Naive thymus-derived CD4-positive, alpha-beta T cell (primary cell): Measurements from ENCODE around the gene PRPF40A. TPM values are rescaled to one million over a fixed set of nuclear protein-coding genes. Genes with fewer than 3 reads are reported as not detected.
A peak's percentile ranks its signal among the peaks of the same experiment; 100 is the strongest.

ENCODE experiments used
- ATAC-seq: fragments of 150-1000 bp; cut with Tn5 transposase; 2 replicates; pipeline ENCODE4 v1.10.0; 2021; ENCODE audit warnings: mild to moderate bottlenecking, moderate library complexity
- CTCF ChIA-PET: fragments of 350-600 bp; sonication (Branson Sonifier 250); formaldehyde crosslinking; loops from one replicate; lab custom pipeline; 2021; ENCODE audit warnings: antibody characterized with exemption; lab: Charles Lee
- POLR2A ChIA-PET: fragments of 350-600 bp; sonication (Branson Sonifier 250); formaldehyde crosslinking; loops from one replicate; lab custom pipeline; 2021; ENCODE audit warnings: antibody characterized with exemption, inconsistent platforms; lab: Charles Lee
- DNase-seq, 9 donors: peaks; one replicate each; pipeline versions ENCODE4 v3.0.0 to v3.0.0-alpha.2; 2020 to 2022; ENCODE audit warnings: mixed read lengths in 1 of 9
- H3K27ac ChIP-seq: one replicate; pipeline ENCODE4 v1.7.0; 2013; ENCODE audit warnings: mild to moderate bottlenecking, low read depth, low read length, moderate library complexity
- H3K27me3 ChIP-seq, 2 donors: one replicate each; pipeline ENCODE4 v1.7.0; 2013; ENCODE audit warnings: low read length in 2 of 2, mild to moderate bottlenecking in 2 of 2, moderate library complexity in 2 of 2; ENCODE audit not compliant: control insufficient read depth in 2 of 2, insufficient read depth in 2 of 2
- H3K36me3 ChIP-seq, 3 experiments: 1 replicate in 2 of 3; 2 replicates in 1 of 3; pipeline ENCODE4 v1.7.0; 2013; ENCODE audit warnings: low read length in 3 of 3, mild to moderate bottlenecking in 3 of 3, moderate library complexity in 1 of 3; ENCODE audit not compliant: insufficient read depth in 3 of 3, control insufficient read depth in 2 of 3
- H3K4me1 ChIP-seq, 2 donors: one replicate each; pipeline ENCODE4 v1.7.0; 2013; ENCODE audit warnings: low read length in 2 of 2, mild to moderate bottlenecking in 2 of 2, moderate library complexity in 1 of 2; ENCODE audit not compliant: control insufficient read depth in 2 of 2, insufficient read depth in 2 of 2
- H3K4me3 ChIP-seq: 2 replicates; pipeline ENCODE4 v1.7.0; 2013; ENCODE audit warnings: mild to moderate bottlenecking, low read length
- H3K9me3 ChIP-seq, 3 experiments: 1 replicate in 2 of 3; 2 replicates in 1 of 3; pipeline ENCODE4 v1.7.0; 2013; ENCODE audit warnings: low read length in 3 of 3; ENCODE audit not compliant: control insufficient read depth in 2 of 3
- H3K27ac Mint-ChIP-seq, 9 donors: one replicate each; pipeline ENCODE4 v1.8.0; 2020 to 2022; ENCODE audit warnings: mixed read lengths in 9 of 9, mild to moderate bottlenecking in 8 of 9, moderate library complexity in 5 of 9, inconsistent platforms in 2 of 9
- H3K27me3 Mint-ChIP-seq, 5 donors: one replicate each; pipeline ENCODE4 v1.8.0; 2021 to 2022; ENCODE audit warnings: mixed read lengths in 5 of 5, mild to moderate bottlenecking in 1 of 5
- H3K36me3 Mint-ChIP-seq, 5 donors: one replicate each; pipeline ENCODE4 v1.8.0; 2020 to 2022; ENCODE audit warnings: mixed read lengths in 5 of 5, mild to moderate bottlenecking in 3 of 5, inconsistent platforms in 1 of 5
- H3K4me1 Mint-ChIP-seq, 7 donors: one replicate each; pipeline ENCODE4 v1.8.0; 2020 to 2022; ENCODE audit warnings: mixed read lengths in 7 of 7, mild to moderate bottlenecking in 3 of 7, inconsistent platforms in 1 of 7
- H3K4me3 Mint-ChIP-seq, 10 donors: one replicate each; pipeline ENCODE4 v1.8.0; 2020 to 2022; ENCODE audit warnings: mild to moderate bottlenecking in 10 of 10, mixed read lengths in 10 of 10, moderate library complexity in 6 of 10, inconsistent platforms in 2 of 10
- H3K9me3 Mint-ChIP-seq, 11 donors: one replicate each; pipeline ENCODE4 v1.8.0; 2020 to 2022; ENCODE audit warnings: mixed read lengths in 11 of 11, mild to moderate bottlenecking in 4 of 11, inconsistent platforms in 1 of 11, moderate library complexity in 1 of 11
- intact Hi-C, 2 donors: fragments of 100-400 bp; cut with micrococcal nuclease; formaldehyde crosslinking; loops; one replicate each; pipeline ENCODE4 v1.15.1; 2023
- polyA plus RNA-seq, 2 donors: library from polyadenylated mRNA; unstranded; fragments of 300-500 nt; fragmentation: Illumina TruSeq; gene quantifications; one replicate each; pipeline ENCODE4 v1.2.3, GENCODE V29; 2021
- total RNA-seq, 6 experiments: library from RNA in 5 of 6; stranded (reverse) in 5 of 6; gene quantifications; 1 replicate in 5 of 6; 2 replicates in 1 of 6; pipeline ENCODE4 v1.2.3 and lab custom pipeline; 2021 to 2026

Gene PRPF40A
- total and polyA plus RNA-seq, 7 experiments from 2014 or later: 104 to 126 (median 116) TPM

DNA sequence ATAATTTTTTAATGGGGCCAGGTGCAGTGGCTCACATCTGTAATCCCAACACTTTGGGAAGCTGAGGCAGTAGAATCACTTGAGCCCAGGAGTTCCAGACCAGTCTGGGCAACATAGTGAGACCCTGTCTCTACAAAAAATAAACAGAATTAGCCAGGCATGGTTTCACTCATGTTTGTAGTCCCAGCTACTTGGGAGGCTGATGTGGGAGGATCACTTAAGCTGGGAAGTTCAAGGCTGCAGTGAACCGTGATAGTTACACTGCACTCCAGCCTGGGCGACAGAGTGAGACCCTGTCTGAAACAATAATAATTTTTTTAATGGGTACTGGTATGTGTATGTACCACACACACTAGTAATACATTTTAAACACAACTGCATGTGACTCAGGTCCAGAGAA lies 3.5 kb upstream of the PRPF40A start:
- POLR2A ChIA-PET: interaction anchor here (1.2 kb wide), 1 partner anchor 9 kb away, joined by 3 read pairs; no protein-coding TSS in a partner anchor
- peak overlapping the region; percentile 39 to 100 (median 80) for H3K4me3 Mint-ChIP-seq

DNA sequence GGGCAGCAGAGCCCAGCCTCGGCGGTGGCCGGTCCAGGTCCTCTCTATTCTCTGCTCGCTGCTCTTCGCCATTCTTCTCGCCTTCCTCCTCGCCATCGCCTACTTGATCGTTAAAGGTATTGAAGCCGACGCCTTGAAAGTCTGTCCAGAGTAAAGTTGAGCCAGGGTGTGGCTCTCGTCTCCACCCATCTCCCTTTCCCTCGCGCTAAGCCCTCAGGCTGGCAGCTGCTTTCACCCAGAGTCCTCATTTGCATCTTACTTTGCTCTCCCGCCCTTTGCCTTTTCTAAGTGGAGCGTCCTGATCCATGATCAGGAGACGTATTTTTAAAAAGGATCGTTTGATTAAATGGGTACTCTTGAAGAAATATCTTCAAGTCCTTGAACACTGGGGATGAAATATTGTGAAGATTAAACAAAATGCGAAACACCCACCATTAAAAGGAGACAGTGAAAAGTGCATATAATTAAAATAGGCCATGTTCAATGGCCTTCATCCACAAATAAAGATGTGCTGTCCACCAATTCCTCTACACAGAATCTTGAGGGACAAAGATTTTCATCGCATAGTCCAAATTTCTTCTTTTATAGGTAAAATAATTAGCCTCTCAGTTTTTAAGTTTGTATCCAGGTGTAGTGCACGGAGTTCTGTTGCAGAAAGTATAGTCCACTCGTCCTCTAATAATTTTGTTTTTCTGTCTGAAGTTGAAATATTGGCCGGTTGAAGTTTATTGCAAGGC lies 1.8 kb upstream of the PRPF40A start:
- no peak for ATAC-seq
- Histone ChIP-seq H3K27ac (peak overlapping the region; percentile 93), H3K4me1 (peaks cover 21 to 35% of the 10 kb centered on the region in 2 donors), H3K36me3 (peaks cover 0 to 18% (median 0%) of the 10 kb centered on the region in 3 experiments), H3K4me3 (peak overlapping the region; percentile 98), H3K27me3 (no peaks in the 10 kb centered on the region), H3K9me3 (no peaks in the 10 kb centered on the region)
- intact Hi-C loops: loop anchor here (1.0 to 10.0 kb wide), 10 partner anchors 11 to 1457 kb away; partner anchors contain the start of genes ARL5A (in 1 of the 2), NMI (in 1 of the 2) and RBM43 (in 1 of the 2)
- peak overlapping the region; percentile 97 to 100 (median 99) for H3K4me3 Mint-ChIP-seq
- CTCF ChIA-PET: no interaction called here
- POLR2A ChIA-PET: interaction anchor here (2.3 kb wide), 1 partner anchor 25 kb away, joined by 11 read pairs; no protein-coding TSS in a partner anchor
- no peak for DNase-seq
- H3K9me3 Mint-ChIP-seq: peaks cover 0 to 11% (median 0%) of the 10 kb centered on the region in 11 donors
- H3K36me3 Mint-ChIP-seq: peaks cover 6 to 30% (median 10%) of the 10 kb centered on the region in 5 donors
- H3K27ac Mint-ChIP-seq: peak overlapping the region; percentile 97 to 100 (median 99)
- H3K27me3 Mint-ChIP-seq: no peaks in the 10 kb centered on the region
- H3K4me1 Mint-ChIP-seq: peaks cover 43 to 76% (median 67%) of the 10 kb centered on the region in 7 donors

More for the DNA sequence above, 3.5 kb upstream of the PRPF40A start:
- CTCF ChIA-PET: interaction anchor here (1.0 to 1.4 kb wide), 2 partner anchors 10 to 21 kb away, joined by 3 to 4 read pairs; no protein-coding TSS in a partner anchor
- intact Hi-C loops: no loop called here
- Histone ChIP-seq H3K4me3 (no peak overlapping the region), H3K9me3 (no peaks in the 10 kb centered on the region), H3K4me1 (peaks cover 16 to 23% of the 10 kb centered on the region in 2 donors), H3K36me3 (peaks cover 0 to 15% (median 0%) of the 10 kb centered on the region in 3 experiments), H3K27ac (no peak overlapping the region), H3K27me3 (no peaks in the 10 kb centered on the region)
- Mint-ChIP-seq H3K4me1 (peaks cover 37 to 60% (median 55%) of the 10 kb centered on the region in 7 donors), H3K27ac (peak overlapping the region in 2 of 9 donors; percentile 1 to 28), H3K36me3 (peaks cover 3 to 29% (median 8%) of the 10 kb centered on the region in 5 donors), H3K27me3 (no peaks in the 10 kb centered on the region), H3K9me3 (peaks cover 0 to 11% (median 0%) of the 10 kb centered on the region in 11 donors)
- ATAC-seq (no peak), DNase-seq (no peak)

DNA sequence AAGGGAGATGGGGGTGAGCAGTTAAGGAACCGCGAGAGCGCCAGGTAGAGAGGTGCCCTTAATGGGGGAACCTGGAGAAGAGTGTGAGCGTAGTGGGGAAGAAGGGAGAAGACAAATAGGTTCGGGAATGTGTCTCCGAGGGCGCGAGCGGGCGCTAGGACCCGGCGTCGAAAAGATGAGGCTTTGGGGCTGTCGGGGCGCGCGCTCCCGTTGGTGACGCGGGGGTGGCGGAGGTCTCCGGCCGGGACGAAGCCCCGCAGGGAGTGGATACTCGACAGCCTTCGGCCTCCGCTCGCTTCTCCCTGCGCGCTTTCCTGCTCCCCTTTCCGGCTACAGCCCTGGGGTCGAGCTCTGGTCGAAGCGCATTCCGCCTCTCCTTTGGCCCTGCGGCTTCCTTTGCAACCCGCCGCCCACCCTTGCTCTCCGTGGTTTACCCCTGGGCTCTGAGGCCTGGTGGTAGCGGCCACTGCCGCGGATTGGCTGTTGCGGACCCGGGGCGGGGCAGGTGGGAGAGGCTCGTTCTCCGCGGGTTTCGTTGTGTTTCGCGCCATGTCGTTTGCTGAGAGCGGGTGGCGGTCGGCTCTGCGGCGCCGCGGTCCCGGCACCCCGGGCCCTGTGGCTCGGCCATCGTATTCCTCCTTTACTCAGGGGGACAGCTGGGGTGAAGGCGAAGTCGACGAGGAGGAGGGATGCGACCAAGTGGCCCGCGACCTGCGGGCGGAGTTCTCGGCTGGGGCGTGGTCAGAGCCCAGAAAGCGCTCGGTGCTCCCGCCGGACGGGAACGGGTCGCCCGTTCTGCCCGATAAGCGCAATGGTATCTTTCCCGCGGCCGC lies 1.0 kb upstream of the PRPF40A start, which contains the start of gene ARL6IP6:
Gene ARL6IP6 (plus strand): TSS at position 545 of the 833 bp plus-strand sequence. CDS start 5 bp downstream, at position 550.
- Histone ChIP-seq H3K36me3 (peaks cover 0 to 20% (median 0%) of the 10 kb centered on the region in 3 experiments), H3K4me1 (peaks cover 21 to 35% of the 10 kb centered on the region in 2 donors), H3K27ac (peak within 1 kb of the TSS; percentile 93), H3K27me3 (no peaks in the 10 kb centered on the region), H3K4me3 (peak within 1 kb of the TSS; percentile 98), H3K9me3 (no peaks in the 10 kb centered on the region)
- intact Hi-C loops: loop anchor here (1.0 to 10.0 kb wide), 10 partner anchors 12 to 1456 kb away; partner anchors contain the start of genes ARL5A (in 1 of the 2), NMI (in 1 of the 2) and RBM43 (in 1 of the 2)
- Mint-ChIP-seq H3K4me1 (peaks cover 47 to 78% (median 68%) of the 10 kb centered on the region in 7 donors), H3K27me3 (no peaks in the 10 kb centered on the region), H3K4me3 (peak within 1 kb of the TSS; percentile 97 to 100 (median 99)), H3K9me3 (peaks cover 0 to 11% (median 0%) of the 10 kb centered on the region in 11 donors), H3K27ac (peak within 1 kb of the TSS; percentile 97 to 100 (median 99)), H3K36me3 (peaks cover 6 to 30% (median 18%) of the 10 kb centered on the region in 5 donors)
- ChIA-PET CTCF (no interaction called here), POLR2A (interaction anchor here (1.2 to 2.6 kb wide), 4 partner anchors 25 to 1428 kb away, joined by 4 to 12 read pairs (median 8); partner anchors contain the start of gene STAM2)
- peak; percentile 75 for ATAC-seq
- DNase-seq: peak; percentile 89 to 98 (median 95)

DNA sequence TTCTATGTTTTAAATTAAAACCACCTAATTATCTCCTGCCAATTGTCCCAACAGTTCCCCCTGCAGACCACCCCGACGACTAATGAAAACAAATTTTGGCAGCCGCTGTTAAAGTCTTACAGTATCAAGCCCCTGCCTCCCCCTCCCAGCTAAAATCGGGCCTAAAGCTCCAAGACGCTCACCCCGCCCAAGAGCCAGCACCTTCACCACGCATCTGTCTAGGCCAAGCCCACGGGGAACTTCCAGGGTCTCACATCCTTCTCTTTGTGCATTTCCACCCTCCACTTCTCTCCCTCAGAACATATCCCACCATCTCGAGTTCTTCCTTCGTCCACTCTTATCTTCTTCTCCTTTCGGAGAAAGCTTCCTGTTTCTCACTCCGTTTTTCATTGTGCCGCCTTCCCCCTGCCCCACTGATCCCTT lies 445 bp downstream of the PRPF40A start:
- DNase-seq: peak in 1 of 9 donors; percentile 54
- Histone ChIP-seq H3K9me3 (no peaks in the 10 kb centered on the region), H3K36me3 (peaks cover 0 to 20% (median 4%) of the 10 kb centered on the region in 3 experiments), H3K4me3 (peak overlapping the region; percentile 98), H3K27me3 (no peaks in the 10 kb centered on the region), H3K4me1 (peaks cover 21 to 40% of the 10 kb centered on the region in 2 donors), H3K27ac (peak overlapping the region; percentile 93)
- Mint-ChIP-seq H3K4me1 (peaks cover 49 to 84% (median 73%) of the 10 kb centered on the region in 7 donors), H3K9me3 (peaks cover 0 to 11% (median 0%) of the 10 kb centered on the region in 11 donors), H3K4me3 (peak overlapping the region; percentile 97 to 100 (median 99)), H3K27ac (peak overlapping the region; percentile 97 to 100 (median 99)), H3K27me3 (no peaks in the 10 kb centered on the region), H3K36me3 (peaks cover 10 to 31% (median 20%) of the 10 kb centered on the region in 5 donors)
- no peak for ATAC-seq
- POLR2A ChIA-PET: interaction anchor here (0.9 to 2.6 kb wide), 12 partner anchors 9 to 1453 kb away, joined by 3 to 12 read pairs (median 4); partner anchors contain the start of gene STAM2
- CTCF ChIA-PET: interaction anchor here (0.7 to 1.1 kb wide), 2 partner anchors 11 to 1004 kb away, joined by 3 read pairs; no protein-coding TSS in a partner anchor
- intact Hi-C loops: loop anchor here (1.0 to 10.0 kb wide), 13 partner anchors 18 to 1456 kb away; partner anchors contain the start of genes RBM43 (in 2 of the 2), STAM2 (in 2 of the 2), ARL5A (in 1 of the 2) and FMNL2 (in 1 of the 2)

DNA sequence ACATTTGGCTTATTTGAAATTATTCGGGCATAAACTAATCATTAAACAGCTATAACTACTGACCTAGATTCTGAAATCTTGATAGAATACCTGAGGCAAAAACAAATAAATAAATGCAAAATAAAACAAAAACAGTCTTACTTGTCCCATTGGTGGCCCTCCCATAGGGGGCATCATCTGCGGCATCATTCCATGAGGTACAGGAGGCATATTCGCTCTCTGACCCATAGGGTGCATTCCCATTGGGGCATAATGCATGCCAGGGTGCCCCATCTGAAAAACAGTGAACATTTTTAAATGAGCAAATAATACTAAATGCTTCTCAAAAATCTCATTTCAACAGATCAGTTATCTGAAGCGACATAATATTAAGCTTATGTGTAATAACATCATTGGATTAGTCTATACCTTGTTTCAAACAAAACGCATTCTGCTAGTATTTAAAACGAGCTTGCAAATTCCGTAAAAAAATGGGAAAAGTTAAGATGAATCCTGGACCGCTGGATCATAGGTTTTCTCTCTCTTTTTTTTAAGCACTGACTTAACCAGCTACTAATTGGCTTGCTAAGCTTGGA lies 1.3 kb downstream of the PRPF40A start:
- ATAC-seq (no peak), DNase-seq (no peak)
- Histone ChIP-seq H3K36me3 (peaks cover 0 to 21% (median 9%) of the 10 kb centered on the region in 3 experiments), H3K4me3 (peak overlapping the region; percentile 98), H3K9me3 (no peaks in the 10 kb centered on the region), H3K4me1 (peaks cover 21 to 41% of the 10 kb centered on the region in 2 donors), H3K27ac (peak overlapping the region; percentile 93), H3K27me3 (no peaks in the 10 kb centered on the region)
- ChIA-PET CTCF (interaction anchor here (0.7 to 1.1 kb wide), 2 partner anchors 12 to 1003 kb away, joined by 3 read pairs; no protein-coding TSS in a partner anchor), POLR2A (interaction anchor here (0.6 to 2.6 kb wide), 6 partner anchors 11 to 540 kb away, joined by 3 to 12 read pairs (median 4); partner anchors contain the start of gene STAM2)
- peaks cover 10 to 30% (median 25%) of the 10 kb centered on the region in 5 donors for H3K36me3 Mint-ChIP-seq
- no peaks in the 10 kb centered on the region for H3K27me3 Mint-ChIP-seq
- peaks cover 0 to 11% (median 0%) of the 10 kb centered on the region in 11 donors for H3K9me3 Mint-ChIP-seq
- H3K4me1 Mint-ChIP-seq: peaks cover 44 to 82% (median 71%) of the 10 kb centered on the region in 7 donors
- peak overlapping the region; percentile 97 to 100 (median 99) for H3K4me3 Mint-ChIP-seq
- intact Hi-C loops: loop anchor here (2.0 to 10.0 kb wide), 5 partner anchors 61 to 1455 kb away; partner anchors contain the start of gene RBM43 (in 2 of the 2)
- peak overlapping the region in 8 of 9 donors; percentile 97 to 100 (median 99) for H3K27ac Mint-ChIP-seq
